ENCODE data around the gene UBQLN4. TPM values are rescaled to one million over a fixed set of nuclear protein-coding genes. Genes with fewer than 3 reads are reported as not detected.

Gene UBQLN4
- total and polyA plus RNA-seq, 9 of the 15 experiments (the other 6 are each of a cell fraction or from before 2014, with no cell fraction given) = 13.5 to 65.5 (median 37.0) TPM

DNA sequence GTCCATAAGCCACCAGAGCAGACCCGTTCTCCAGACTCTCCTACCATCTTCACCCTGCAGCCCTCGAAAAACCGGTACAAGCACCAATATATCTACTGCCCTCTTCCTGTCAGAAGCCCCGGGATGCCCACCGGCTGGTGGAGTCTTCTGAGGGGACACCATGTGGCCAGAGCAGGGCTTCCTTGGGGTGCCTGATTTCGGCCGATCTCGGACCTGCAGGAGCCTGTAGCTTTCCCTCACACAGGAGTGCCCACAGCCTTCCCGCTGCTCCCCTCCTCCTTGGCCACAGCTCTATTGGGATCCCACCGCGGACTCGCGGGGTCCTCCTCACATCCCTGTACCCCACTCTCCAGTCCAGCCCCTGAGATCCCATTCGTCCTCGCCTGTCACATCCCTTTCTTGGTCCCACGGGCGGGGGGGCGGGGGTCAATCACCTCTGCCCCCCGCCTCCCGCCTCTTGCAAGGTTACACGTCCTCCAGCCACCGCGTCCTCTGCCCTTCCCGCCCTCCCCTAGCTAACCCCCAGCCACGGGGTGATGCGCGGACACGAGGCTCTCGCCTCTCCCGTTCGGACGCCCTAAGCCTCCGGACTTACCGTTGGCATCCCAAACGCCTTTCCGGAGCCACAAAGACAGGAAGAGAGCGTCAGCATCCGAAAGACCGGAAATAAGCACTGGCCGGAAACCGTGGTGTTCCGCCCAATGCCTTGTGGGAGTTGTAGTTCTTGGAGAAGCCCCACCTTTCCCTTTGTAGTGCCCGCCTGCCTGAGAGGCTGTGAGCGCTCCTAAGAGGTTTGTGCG lies 33.1 kb downstream of the UBQLN4 start, which contains the start of gene SSR2 (continued):
- TF ChIP-seq RCOR1 (IDR thresholded peaks at IDR 0.05; ENCODE audit: borderline replicate concordance in 1 of 2, low read depth in 2 of 2, low read length in 2 of 2) (peak in 1 of 2 experiments; percentile 33; a peak in 1 of 4 replicates), NR2C2 (CRISPR knock-in tag; IDR thresholded peaks at IDR 0.05) (no peak), NR2C2 (tag; IDR thresholded peaks at IDR 0.05) (peak; percentile 65; the same call in 1 of the 2 replicates), MEF2A (IDR thresholded peaks at IDR 0.05; ENCODE audit: control insufficient read depth, low read depth, low read length) (no peak), POU5F1 (IDR thresholded peaks at IDR 0.05; ENCODE audit: borderline replicate concordance, low read depth, low read length, partially characterized antibody) (peak; percentile 68), GABPA (tag; conservative IDR thresholded peaks at IDR 0.05; ENCODE audit: low read depth) (peak; percentile 97), HCFC1 (IDR thresholded peaks at IDR 0.05; ENCODE audit: low read depth, low read length) (peak; percentile 95), RREB1 (CRISPR knock-in tag; IDR thresholded peaks at IDR 0.05) (0 out of 2 replicates have a peak, but pooled peaks have one; percentile 60), FOXK2 (conservative IDR thresholded peaks at IDR 0.05 in 1 of 2, IDR thresholded peaks at IDR 0.05 in 1 of 2; ENCODE audit: low read depth in 2 of 2) (no peak), TRIM25 (IDR thresholded peaks at IDR 0.05; ENCODE audit: borderline replicate concordance) (no peak), KDM5B (IDR thresholded peaks at IDR 0.05; ENCODE audit: insufficient replicate concordance, low read depth, low read length) (peak; percentile 91), TFAP4 (CRISPR knock-in tag; IDR thresholded peaks at IDR 0.05; ENCODE audit: borderline replicate concordance) (peak; percentile 39; the same call in 1 of the 2 replicates), FOXO4 (CRISPR knock-in tag; IDR thresholded peaks at IDR 0.05) (no peak), ETS2 (tag; IDR thresholded peaks at IDR 0.05; ENCODE audit: borderline replicate concordance, poor library complexity, severe bottlenecking) (no peak)
